Parathyroid adenoma (tissue), 2 donors: ENCODE data around the gene AQR.

ENCODE experiments used
- H2AFZ ChIP-seq: fragments of 300-600 bp; sonication (generic); one replicate; pipeline ENCODE4 v1.7.0; 2017; ENCODE audit warnings: antibody characterized with exemption, mild to moderate bottlenecking
- H3K27ac ChIP-seq: fragments of 300-600 bp; sonication (generic); one replicate; pipeline ENCODE4 v1.7.0; 2017
- H3K27me3 ChIP-seq: fragments of 300-600 bp; sonication (generic); one replicate; pipeline ENCODE4 v1.7.0; 2017; ENCODE audit warnings: low read length; ENCODE audit not compliant: control insufficient read depth, insufficient read depth
- H3K36me3 ChIP-seq: fragments of 300-600 bp; sonication (generic); one replicate; pipeline ENCODE4 v1.7.0; 2017; ENCODE audit warnings: low read length; ENCODE audit not compliant: control insufficient read depth, insufficient read depth
- H3K4me1 ChIP-seq: fragments of 300-600 bp; sonication (generic); one replicate; pipeline ENCODE4 v1.7.0; 2017; ENCODE audit warnings: control low read depth
- H3K4me2 ChIP-seq: fragments of 300-600 bp; sonication (generic); one replicate; pipeline ENCODE4 v1.7.0; 2017; ENCODE audit warnings: low read length
- H3K4me3 ChIP-seq: fragments of 300-600 bp; sonication (generic); one replicate; pipeline ENCODE4 v1.7.0; 2017; ENCODE audit warnings: low read depth, low read length
- H3K79me2 ChIP-seq: fragments of 300-600 bp; sonication (generic); one replicate; pipeline ENCODE4 v1.7.0; 2017; ENCODE audit warnings: control low read depth
- H3K9ac ChIP-seq: fragments of 300-600 bp; sonication (generic); one replicate; pipeline ENCODE4 v1.7.0; 2017; ENCODE audit warnings: mild to moderate bottlenecking
- H3K9me3 ChIP-seq: fragments of 300-600 bp; sonication (generic); one replicate; pipeline ENCODE4 v1.7.0; 2017; ENCODE audit warnings: low read length; ENCODE audit not compliant: control insufficient read depth
- TF ChIP-seq, protein P1 (sequence below): fragments of 300-600 bp; sonication (generic); IDR thresholded peaks from one replicate; pipeline ENCODE4 v1.7.0; 2017; ENCODE audit warnings: antibody characterized with exemption, mild to moderate bottlenecking
- donor health status: primary hyperparathyroidism.

The AQR gene

DNA sequence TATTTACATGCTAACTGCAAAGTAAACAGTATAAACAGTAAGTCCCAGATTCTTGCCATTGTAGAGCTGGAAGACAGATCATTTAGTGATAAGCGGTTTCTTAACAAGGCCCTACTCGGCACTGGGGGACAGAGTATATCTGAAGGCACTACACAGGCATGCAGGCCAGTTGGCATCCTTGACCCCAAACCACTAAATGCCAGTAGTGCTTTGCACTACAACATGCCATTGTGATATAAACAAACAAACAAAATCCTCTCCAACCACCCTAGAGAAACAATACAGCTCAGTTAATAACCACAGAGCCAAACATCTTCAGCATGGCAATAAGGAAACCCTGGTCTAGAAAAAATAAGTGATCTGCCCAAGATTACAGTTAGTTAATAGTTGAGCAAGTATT is 5.3 kb downstream of the AQR start:
- Histone ChIP-seq H3K27me3 (no peaks in the 10 kb centered on the region), H3K36me3 (no peaks in the 10 kb centered on the region), H3K9ac (no peak overlapping the region)

DNA sequence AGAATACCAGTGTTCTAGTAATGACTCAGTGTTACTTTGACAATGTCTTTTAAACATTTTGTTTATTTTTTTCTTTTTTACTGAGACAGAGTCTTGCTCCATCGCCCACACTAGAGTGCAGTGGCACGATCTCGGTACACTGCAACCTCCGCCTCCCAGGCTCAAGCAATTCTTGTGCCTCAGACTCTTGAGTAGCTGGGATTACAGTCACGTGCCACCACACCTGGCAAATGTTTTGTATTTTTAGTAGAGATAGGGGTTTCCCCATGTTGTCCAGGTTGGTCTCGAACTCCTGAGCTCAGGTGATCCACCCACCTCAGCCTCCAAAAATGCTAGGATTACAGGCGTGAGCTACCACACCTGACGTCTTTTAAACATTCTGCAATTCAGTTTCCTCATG is 15.7 kb downstream of the AQR start:
- no peak overlapping the region for H3K4me2 ChIP-seq
- H2AFZ ChIP-seq: no peak overlapping the region
- no peak overlapping the region for H3K9ac ChIP-seq
- TF ChIP-seq, protein P1, sequence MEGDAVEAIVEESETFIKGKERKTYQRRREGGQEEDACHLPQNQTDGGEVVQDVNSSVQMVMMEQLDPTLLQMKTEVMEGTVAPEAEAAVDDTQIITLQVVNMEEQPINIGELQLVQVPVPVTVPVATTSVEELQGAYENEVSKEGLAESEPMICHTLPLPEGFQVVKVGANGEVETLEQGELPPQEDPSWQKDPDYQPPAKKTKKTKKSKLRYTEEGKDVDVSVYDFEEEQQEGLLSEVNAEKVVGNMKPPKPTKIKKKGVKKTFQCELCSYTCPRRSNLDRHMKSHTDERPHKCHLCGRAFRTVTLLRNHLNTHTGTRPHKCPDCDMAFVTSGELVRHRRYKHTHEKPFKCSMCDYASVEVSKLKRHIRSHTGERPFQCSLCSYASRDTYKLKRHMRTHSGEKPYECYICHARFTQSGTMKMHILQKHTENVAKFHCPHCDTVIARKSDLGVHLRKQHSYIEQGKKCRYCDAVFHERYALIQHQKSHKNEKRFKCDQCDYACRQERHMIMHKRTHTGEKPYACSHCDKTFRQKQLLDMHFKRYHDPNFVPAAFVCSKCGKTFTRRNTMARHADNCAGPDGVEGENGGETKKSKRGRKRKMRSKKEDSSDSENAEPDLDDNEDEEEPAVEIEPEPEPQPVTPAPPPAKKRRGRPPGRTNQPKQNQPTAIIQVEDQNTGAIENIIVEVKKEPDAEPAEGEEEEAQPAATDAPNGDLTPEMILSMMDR: no peak
- no peaks in the 10 kb centered on the region for H3K36me3 ChIP-seq
- H3K4me1 ChIP-seq: no peaks in the 10 kb centered on the region
- H3K79me2 ChIP-seq: no peaks in the 10 kb centered on the region
- H3K27me3 ChIP-seq: no peaks in the 10 kb centered on the region
- no peak overlapping the region for H3K27ac ChIP-seq
- no peak overlapping the region for H3K4me3 ChIP-seq
- H3K9me3 ChIP-seq: no peaks in the 10 kb centered on the region

More for the DNA sequence above, 5.3 kb downstream of the AQR start:
- Histone ChIP-seq H3K4me2 (no peak overlapping the region), H3K27ac (no peak overlapping the region), H3K9me3 (no peaks in the 10 kb centered on the region), H3K4me3 (no peak overlapping the region), H2AFZ (no peak overlapping the region), H3K79me2 (peaks cover 15% of the 10 kb centered on the region), H3K4me1 (no peaks in the 10 kb centered on the region)
- TF ChIP-seq, protein P1: no peak

DNA sequence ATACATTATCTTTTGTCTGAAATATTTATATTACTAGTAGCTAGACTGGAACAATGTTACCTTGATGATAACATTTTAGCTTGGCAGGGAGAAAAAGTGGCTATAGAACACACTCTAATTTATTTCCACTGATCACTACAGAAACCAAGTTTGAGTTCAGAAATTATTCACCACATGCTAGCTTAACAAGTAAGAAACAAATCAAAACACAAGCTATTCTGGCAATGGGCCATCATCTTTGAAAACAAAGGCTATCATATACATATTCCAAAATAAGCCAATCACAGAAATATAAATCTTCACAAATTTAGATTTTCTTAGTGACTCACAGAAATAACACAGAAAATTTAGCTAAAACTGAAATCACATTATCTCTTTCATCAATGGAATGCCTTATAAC is 17.1 kb downstream of the AQR start:
- Histone ChIP-seq H3K4me1 (no peaks in the 10 kb centered on the region), H3K27me3 (no peaks in the 10 kb centered on the region), H3K4me2 (no peak overlapping the region), H2AFZ (no peak overlapping the region), H3K79me2 (no peaks in the 10 kb centered on the region), H3K27ac (no peak overlapping the region), H3K9me3 (no peaks in the 10 kb centered on the region), H3K36me3 (no peaks in the 10 kb centered on the region), H3K4me3 (no peak overlapping the region), H3K9ac (no peak overlapping the region)
- TF ChIP-seq, protein P1: no peak

DNA sequence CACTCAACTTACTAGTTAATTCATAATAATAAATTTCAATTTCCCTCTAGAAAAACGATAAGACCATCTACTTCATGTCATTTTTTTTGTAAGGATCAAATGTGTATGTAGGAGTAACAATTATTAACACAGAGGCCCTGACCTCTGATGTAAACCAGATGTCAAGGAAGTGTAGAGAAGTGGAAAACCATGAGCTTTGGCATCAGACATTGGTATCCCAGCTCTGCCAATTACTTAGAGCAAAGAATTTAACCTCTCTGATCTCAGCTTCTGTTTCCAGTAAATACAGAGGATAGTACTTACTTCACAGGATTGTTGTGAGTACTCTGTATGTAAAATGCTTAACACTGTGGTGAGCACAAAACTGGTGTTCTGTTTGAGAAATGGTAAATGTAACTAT is 17.5 kb downstream of the AQR start:
- Histone ChIP-seq H3K4me3 (no peak overlapping the region), H2AFZ (no peak overlapping the region), H3K79me2 (no peaks in the 10 kb centered on the region), H3K4me2 (no peak overlapping the region), H3K9me3 (no peaks in the 10 kb centered on the region), H3K9ac (no peak overlapping the region), H3K36me3 (no peaks in the 10 kb centered on the region), H3K27me3 (no peaks in the 10 kb centered on the region), H3K27ac (no peak overlapping the region), H3K4me1 (no peaks in the 10 kb centered on the region)
- TF ChIP-seq, protein P1: no peak

DNA sequence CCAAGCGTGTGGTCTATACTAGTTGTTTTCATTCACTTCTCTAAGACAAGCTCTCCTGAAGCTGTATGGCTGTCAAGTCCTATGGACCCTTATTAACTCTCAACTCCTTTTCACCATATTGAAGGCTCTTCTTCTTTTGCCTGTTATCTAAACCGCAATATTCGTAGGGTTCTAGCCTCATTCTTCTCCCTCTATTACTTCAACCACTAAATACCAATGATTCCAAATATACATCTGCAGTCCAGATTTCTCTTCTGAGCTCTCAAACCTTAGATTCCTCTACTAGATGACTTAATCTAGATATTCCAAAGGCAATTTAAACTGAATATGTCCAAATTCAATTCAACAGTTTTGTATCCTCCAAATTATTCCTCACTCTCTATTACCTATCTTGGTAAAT is 24.6 kb downstream of the AQR start:
- Histone ChIP-seq H3K27ac (no peak overlapping the region), H3K27me3 (no peaks in the 10 kb centered on the region), H3K9ac (no peak overlapping the region), H3K4me1 (no peaks in the 10 kb centered on the region), H3K4me2 (no peak overlapping the region), H3K36me3 (no peaks in the 10 kb centered on the region), H2AFZ (no peak overlapping the region), H3K79me2 (no peaks in the 10 kb centered on the region), H3K4me3 (no peak overlapping the region), H3K9me3 (no peaks in the 10 kb centered on the region)
- TF ChIP-seq, protein P1: no peak
